ENCODE data around the gene CHST9.

CHST9 gene

DNA sequence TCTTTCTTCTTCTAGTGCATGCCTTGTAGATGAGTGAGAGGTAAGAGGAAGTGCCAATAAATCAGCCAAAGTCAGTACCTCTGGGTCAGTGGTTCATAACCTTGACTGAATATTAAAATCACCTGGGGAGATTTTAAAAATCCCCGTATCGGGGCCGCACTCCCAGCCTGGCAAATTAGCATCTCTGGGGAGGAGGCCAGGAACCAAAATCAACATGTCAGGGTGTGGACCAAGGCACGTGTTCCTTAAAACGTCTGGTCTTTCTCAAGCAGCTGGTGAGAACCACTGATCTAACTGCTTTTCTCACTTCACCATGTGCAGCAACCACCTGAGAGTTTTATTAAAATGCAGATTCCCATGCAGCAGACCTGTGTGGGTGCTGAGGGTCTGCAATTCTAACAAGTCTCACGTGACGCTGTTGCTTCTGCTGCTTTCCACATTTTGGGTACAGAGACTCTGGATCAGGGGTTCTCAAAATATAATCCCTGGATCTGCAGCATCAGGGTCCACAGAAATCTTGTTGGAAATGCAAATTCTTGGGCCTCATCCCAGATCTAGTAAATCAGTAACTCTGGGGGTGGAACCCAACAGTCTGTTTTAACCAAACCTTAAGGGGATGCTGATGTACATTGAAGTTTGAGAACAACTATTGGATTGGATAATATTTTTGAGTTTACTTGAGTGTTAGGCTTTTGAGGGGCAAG, 49.5 kb downstream of the CHST9 start:
- Histone ChIP-seq H2AFZ (ENCODE audit: low read length, unreplicated experiment) (no peak overlapping the region), H3K27ac (ENCODE audit: low read depth, low read length) (no peak overlapping the region), H3K36me3 (ENCODE audit: insufficient read depth, low read length) (no peaks in the 10 kb centered on the region), H3K4me1 (ENCODE audit: control insufficient read depth, insufficient read depth, low read length, unreplicated experiment) (no peaks in the 10 kb centered on the region), H3K27me3 (ENCODE audit: insufficient read depth, low read length) (no peaks in the 10 kb centered on the region), H3K79me2 (ENCODE audit: control insufficient read depth, insufficient read depth, low read length, unreplicated experiment) (no peaks in the 10 kb centered on the region), H3K4me3 (ENCODE audit: low read depth, low read length) (no peak overlapping the region)

DNA sequence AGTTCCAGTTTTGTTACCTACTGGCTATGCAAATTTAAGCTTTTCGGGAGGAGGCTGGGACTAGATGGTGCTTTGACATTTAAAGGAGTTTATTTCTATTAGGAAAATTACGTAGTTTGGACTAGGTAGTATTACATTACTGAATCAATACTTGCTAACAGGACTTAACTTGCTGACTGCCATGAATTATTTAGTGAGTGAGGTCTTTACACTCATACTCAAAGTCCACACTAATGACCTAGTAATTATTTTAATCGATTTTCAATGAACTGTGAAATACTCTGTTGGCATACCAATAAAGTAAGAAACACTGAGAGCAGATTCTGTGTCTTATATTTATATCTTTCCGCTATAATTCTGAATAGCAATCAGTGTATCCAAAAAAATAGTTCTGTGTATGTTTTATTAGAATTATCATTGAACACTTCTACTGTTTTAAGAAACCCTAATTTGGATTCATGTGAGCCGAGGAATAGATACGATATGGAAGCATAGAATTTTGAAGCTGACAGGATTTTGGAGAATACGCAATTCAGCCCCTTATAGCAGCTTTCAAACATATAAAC, 55.0 kb downstream of the CHST9 start:
- Histone ChIP-seq H3K36me3 (ENCODE audit: insufficient read depth, low read length) (no peaks in the 10 kb centered on the region), H3K4me3 (ENCODE audit: low read depth, low read length) (no peak overlapping the region), H2AFZ (ENCODE audit: low read length, unreplicated experiment) (no peak overlapping the region), H3K27me3 (ENCODE audit: insufficient read depth, low read length) (no peaks in the 10 kb centered on the region), H3K4me1 (ENCODE audit: control insufficient read depth, insufficient read depth, low read length, unreplicated experiment) (no peaks in the 10 kb centered on the region), H3K79me2 (ENCODE audit: control insufficient read depth, insufficient read depth, low read length, unreplicated experiment) (no peaks in the 10 kb centered on the region), H3K27ac (ENCODE audit: low read depth, low read length) (no peak overlapping the region)

DNA sequence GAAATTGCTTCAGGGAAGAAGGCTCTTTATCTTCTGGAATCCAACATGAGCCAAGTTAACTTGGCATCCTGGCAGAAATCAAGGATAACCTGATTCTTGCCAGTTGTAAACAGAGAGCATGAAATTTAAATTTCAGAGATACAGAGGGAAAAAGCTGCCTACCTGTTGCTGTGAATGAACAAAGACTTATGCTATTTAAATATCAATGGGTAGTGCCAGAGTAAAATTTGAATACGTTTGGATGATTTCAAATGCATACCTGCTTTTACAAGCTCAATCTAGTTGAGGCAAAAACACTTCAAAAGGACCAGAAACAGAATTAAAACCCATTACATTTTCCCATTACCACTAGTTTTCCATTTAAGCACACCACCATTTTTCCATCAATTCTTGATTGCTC, 60.9 kb downstream of the CHST9 start:
- no peak overlapping the region for H3K4me3 ChIP-seq (ENCODE audit: low read depth, low read length)
- no peaks in the 10 kb centered on the region for H3K79me2 ChIP-seq (ENCODE audit: control insufficient read depth, insufficient read depth, low read length, unreplicated experiment)
- H3K27ac ChIP-seq (ENCODE audit: low read depth, low read length): no peak overlapping the region
- no peaks in the 10 kb centered on the region for H3K27me3 ChIP-seq (ENCODE audit: insufficient read depth, low read length)
- H3K36me3 ChIP-seq (ENCODE audit: insufficient read depth, low read length): no peaks in the 10 kb centered on the region
- H2AFZ ChIP-seq (ENCODE audit: low read length, unreplicated experiment): no peak overlapping the region
- no peaks in the 10 kb centered on the region for H3K4me1 ChIP-seq (ENCODE audit: control insufficient read depth, insufficient read depth, low read length, unreplicated experiment)

GRCh38 chr18:27121108-27121507, 64.0 kb downstream of the CHST9 start:
- H3K4me3 ChIP-seq (ENCODE audit: low read depth, low read length): no peak overlapping the region
- H3K4me1 ChIP-seq (ENCODE audit: control insufficient read depth, insufficient read depth, low read length, unreplicated experiment): no peaks in the 10 kb centered on the region
- no peak overlapping the region for H2AFZ ChIP-seq (ENCODE audit: low read length, unreplicated experiment)
- no peak overlapping the region for H3K27ac ChIP-seq (ENCODE audit: low read depth, low read length)
- no peaks in the 10 kb centered on the region for H3K27me3 ChIP-seq (ENCODE audit: insufficient read depth, low read length)
- H3K36me3 ChIP-seq (ENCODE audit: insufficient read depth, low read length): no peaks in the 10 kb centered on the region
- H3K79me2 ChIP-seq (ENCODE audit: control insufficient read depth, insufficient read depth, low read length, unreplicated experiment): no peaks in the 10 kb centered on the region

GRCh38 chr18:27120246-27120645, 64.9 kb downstream of the CHST9 start:
- Histone ChIP-seq H3K27ac (ENCODE audit: low read depth, low read length) (no peak overlapping the region), H3K79me2 (ENCODE audit: control insufficient read depth, insufficient read depth, low read length, unreplicated experiment) (no peaks in the 10 kb centered on the region), H3K4me1 (ENCODE audit: control insufficient read depth, insufficient read depth, low read length, unreplicated experiment) (no peaks in the 10 kb centered on the region), H3K27me3 (ENCODE audit: insufficient read depth, low read length) (no peaks in the 10 kb centered on the region), H3K36me3 (ENCODE audit: insufficient read depth, low read length) (no peaks in the 10 kb centered on the region), H3K4me3 (ENCODE audit: low read depth, low read length) (no peak overlapping the region), H2AFZ (ENCODE audit: low read length, unreplicated experiment) (no peak overlapping the region)

GRCh38 chr18:27118973-27119372, 66.1 kb downstream of the CHST9 start:
- Histone ChIP-seq H3K36me3 (ENCODE audit: insufficient read depth, low read length) (no peaks in the 10 kb centered on the region), H3K27ac (ENCODE audit: low read depth, low read length) (no peak overlapping the region), H3K4me3 (ENCODE audit: low read depth, low read length) (no peak overlapping the region), H3K4me1 (ENCODE audit: control insufficient read depth, insufficient read depth, low read length, unreplicated experiment) (no peaks in the 10 kb centered on the region), H3K79me2 (ENCODE audit: control insufficient read depth, insufficient read depth, low read length, unreplicated experiment) (no peaks in the 10 kb centered on the region), H3K27me3 (ENCODE audit: insufficient read depth, low read length) (no peaks in the 10 kb centered on the region), H2AFZ (ENCODE audit: low read length, unreplicated experiment) (no peak overlapping the region)

DNA sequence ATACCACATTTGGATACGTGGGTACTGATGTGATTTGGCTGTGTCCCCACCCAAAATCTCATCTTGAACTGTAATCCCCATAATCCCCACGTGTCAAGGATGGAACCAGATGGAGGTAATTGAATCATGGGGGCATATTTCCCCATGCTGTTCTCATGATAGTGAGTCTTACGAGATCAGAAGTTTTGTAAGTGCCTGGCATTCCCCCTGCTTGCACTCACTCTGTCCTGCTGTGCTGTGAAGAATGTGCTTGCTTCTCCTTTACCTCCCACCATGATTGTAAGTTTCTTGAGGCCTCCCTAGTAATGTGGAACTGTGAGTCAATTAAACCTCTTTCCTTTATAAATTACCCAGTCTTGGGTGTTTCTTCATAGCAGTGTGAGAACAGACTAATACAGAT, 70.3 kb downstream of the CHST9 start:
- Histone ChIP-seq H3K27ac (ENCODE audit: low read depth, low read length) (no peak overlapping the region), H3K27me3 (ENCODE audit: insufficient read depth, low read length) (no peaks in the 10 kb centered on the region), H3K79me2 (ENCODE audit: control insufficient read depth, insufficient read depth, low read length, unreplicated experiment) (no peaks in the 10 kb centered on the region), H3K4me1 (ENCODE audit: control insufficient read depth, insufficient read depth, low read length, unreplicated experiment) (no peaks in the 10 kb centered on the region), H2AFZ (ENCODE audit: low read length, unreplicated experiment) (no peak overlapping the region), H3K36me3 (ENCODE audit: insufficient read depth, low read length) (no peaks in the 10 kb centered on the region), H3K4me3 (ENCODE audit: low read depth, low read length) (no peak overlapping the region)

DNA sequence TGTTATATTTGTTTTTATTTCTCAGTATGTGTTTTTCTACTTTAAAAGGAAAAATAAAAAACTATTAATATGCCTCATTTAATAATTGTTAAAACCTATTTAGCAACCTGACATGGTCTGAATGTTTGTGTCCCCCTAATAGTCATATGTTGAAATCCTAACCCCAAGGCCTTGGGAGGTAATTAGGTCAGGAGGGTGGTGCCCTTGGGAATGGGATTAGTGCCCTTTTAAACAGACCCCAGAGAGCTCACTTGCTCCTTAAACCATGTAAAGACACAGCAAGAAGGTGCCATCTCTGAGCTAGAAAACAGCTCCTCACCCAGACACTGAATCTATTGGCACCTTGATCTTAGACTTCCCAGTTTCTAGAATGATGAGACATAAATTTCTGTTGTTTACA, 71.8 kb downstream of the CHST9 start:
- no peaks in the 10 kb centered on the region for H3K79me2 ChIP-seq (ENCODE audit: control insufficient read depth, insufficient read depth, low read length, unreplicated experiment)
- no peaks in the 10 kb centered on the region for H3K27me3 ChIP-seq (ENCODE audit: insufficient read depth, low read length)
- H3K27ac ChIP-seq (ENCODE audit: low read depth, low read length): no peak overlapping the region
- H3K36me3 ChIP-seq (ENCODE audit: insufficient read depth, low read length): no peaks in the 10 kb centered on the region
- no peak overlapping the region for H3K4me3 ChIP-seq (ENCODE audit: low read depth, low read length)
- no peak overlapping the region for H2AFZ ChIP-seq (ENCODE audit: low read length, unreplicated experiment)
- H3K4me1 ChIP-seq (ENCODE audit: control insufficient read depth, insufficient read depth, low read length, unreplicated experiment): no peaks in the 10 kb centered on the region

GRCh38 chr18:27110319-27110718, 74.8 kb downstream of the CHST9 start:
- no peaks in the 10 kb centered on the region for H3K36me3 ChIP-seq (ENCODE audit: insufficient read depth, low read length)
- H3K4me3 ChIP-seq (ENCODE audit: low read depth, low read length): no peak overlapping the region
- H3K27me3 ChIP-seq (ENCODE audit: insufficient read depth, low read length): no peaks in the 10 kb centered on the region
- no peaks in the 10 kb centered on the region for H3K79me2 ChIP-seq (ENCODE audit: control insufficient read depth, insufficient read depth, low read length, unreplicated experiment)
- no peak overlapping the region for H3K27ac ChIP-seq (ENCODE audit: low read depth, low read length)
- H3K4me1 ChIP-seq (ENCODE audit: control insufficient read depth, insufficient read depth, low read length, unreplicated experiment): no peaks in the 10 kb centered on the region
- no peak overlapping the region for H2AFZ ChIP-seq (ENCODE audit: low read length, unreplicated experiment)

GRCh38 chr18:27109451-27109850, 75.7 kb downstream of the CHST9 start:
- Histone ChIP-seq H3K4me1 (ENCODE audit: control insufficient read depth, insufficient read depth, low read length, unreplicated experiment) (no peaks in the 10 kb centered on the region), H3K27ac (ENCODE audit: low read depth, low read length) (no peak overlapping the region), H3K79me2 (ENCODE audit: control insufficient read depth, insufficient read depth, low read length, unreplicated experiment) (no peaks in the 10 kb centered on the region), H3K4me3 (ENCODE audit: low read depth, low read length) (no peak overlapping the region), H3K27me3 (ENCODE audit: insufficient read depth, low read length) (no peaks in the 10 kb centered on the region), H3K36me3 (ENCODE audit: insufficient read depth, low read length) (no peaks in the 10 kb centered on the region), H2AFZ (ENCODE audit: low read length, unreplicated experiment) (no peak overlapping the region)

DNA sequence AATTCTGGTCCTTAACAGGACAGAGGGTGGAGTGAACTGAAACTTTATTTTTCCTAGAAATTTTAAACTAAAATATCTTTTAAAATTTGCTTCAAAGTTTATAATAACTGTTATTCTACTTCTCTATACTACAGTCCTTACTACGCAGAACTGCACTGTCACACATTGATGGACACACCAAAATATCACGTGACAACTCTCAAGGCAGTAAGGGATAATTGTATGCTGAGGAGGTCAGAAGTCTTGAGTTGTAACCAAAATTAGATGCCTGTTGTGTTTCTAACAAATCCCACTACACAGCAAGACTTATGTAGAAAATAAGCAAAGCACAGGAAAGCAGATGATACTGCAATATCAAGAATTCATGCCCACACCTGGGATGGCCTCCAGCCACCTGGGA, 76.3 kb downstream of the CHST9 start:
- H3K27ac ChIP-seq (ENCODE audit: low read depth, low read length): no peak overlapping the region
- no peak overlapping the region for H3K4me3 ChIP-seq (ENCODE audit: low read depth, low read length)
- no peaks in the 10 kb centered on the region for H3K4me1 ChIP-seq (ENCODE audit: control insufficient read depth, insufficient read depth, low read length, unreplicated experiment)
- H3K27me3 ChIP-seq (ENCODE audit: insufficient read depth, low read length): no peaks in the 10 kb centered on the region
- H2AFZ ChIP-seq (ENCODE audit: low read length, unreplicated experiment): no peak overlapping the region
- H3K79me2 ChIP-seq (ENCODE audit: control insufficient read depth, insufficient read depth, low read length, unreplicated experiment): no peaks in the 10 kb centered on the region
- H3K36me3 ChIP-seq (ENCODE audit: insufficient read depth, low read length): no peaks in the 10 kb centered on the region
